HG03097 (cell line): ENCODE data around the gene PANK1.
"Not testable (repeated sequence)": the region's sequence is repeated elsewhere in the genome, so short reads cannot be mapped to it uniquely, and the experiment has no call there.

Source experiments
- ATAC-seq: cut with Tn5 transposase; IDR thresholded peaks from one replicate; pipeline ENCODE4 v1.9.1; 2021; ENCODE audit not compliant: unreplicated experiment, low FRiP score

Gene PANK1

GRCh38 chr10:89576022-89576421, 69.0 kb downstream of the PANK1 start:
- no peak for ATAC-seq

GRCh38 chr10:89575031-89575430, 70.0 kb downstream of the PANK1 start:
- ATAC-seq, result no peak

- ATAC-seq, result no peak
Measured at GRCh38 chr10:89574368-89574767, 70.7 kb downstream of the PANK1 start.

GRCh38 chr10:89567576-89568245, 77.3 kb downstream of the PANK1 start:
- ATAC-seq, result no peak

GRCh38 chr10:89566992-89567391, 78.0 kb downstream of the PANK1 start:
- ATAC-seq, result no peak

GRCh38 chr10:89566095-89566950, 78.7 kb downstream of the PANK1 start:
- no peak for ATAC-seq

GRCh38 chr10:89565180-89565579, 79.9 kb downstream of the PANK1 start:
- ATAC-seq, result no peak

- ATAC-seq, result no peak
Measured at GRCh38 chr10:89563861-89564478, 81.1 kb downstream of the PANK1 start.

- ATAC-seq, result no peak
Measured at GRCh38 chr10:89563311-89563710, 81.7 kb downstream of the PANK1 start.

- no peak for ATAC-seq
Measured at GRCh38 chr10:89556600-89556999, 88.4 kb downstream of the PANK1 start.

GRCh38 chr10:89555688-89556445, 89.2 kb downstream of the PANK1 start:
- ATAC-seq, result no peak

- ATAC-seq, result no peak
Measured at GRCh38 chr10:89554433-89554832, 90.6 kb downstream of the PANK1 start.

- no peak for ATAC-seq
Measured at GRCh38 chr10:89553064-89553734, 91.8 kb downstream of the PANK1 start.

GRCh38 chr10:89552213-89552612, 92.8 kb downstream of the PANK1 start:
- ATAC-seq, result no peak

- ATAC-seq, result no peak
Measured at GRCh38 chr10:89550509-89550908, 94.5 kb downstream of the PANK1 start.

GRCh38 chr10:89549510-89549909, 95.5 kb downstream of the PANK1 start:
- no peak for ATAC-seq

- no peak for ATAC-seq
Measured at GRCh38 chr10:89548673-89549072, 96.4 kb downstream of the PANK1 start.

- no peak for ATAC-seq
Measured at GRCh38 chr10:89547853-89548513, 97.1 kb downstream of the PANK1 start.

GRCh38 chr10:89546651-89547050, 98.4 kb downstream of the PANK1 start:
- ATAC-seq, result not testable (repeated sequence)

- ATAC-seq, result no peak
Measured at GRCh38 chr10:89543841-89544240, 101.2 kb downstream of the PANK1 start.
